Neural crest cell (in vitro differentiated cells): ENCODE data around the gene MICAL2. TPM values are rescaled to one million over a fixed set of nuclear protein-coding genes. Genes with fewer than 3 reads are reported as not detected.

Experiments
- DNase-seq: peaks from one replicate; pipeline ENCODE4 v3.0.0; 2021; ENCODE audit warnings: low read depth, mixed read lengths, low spot score
- H3K27ac Mint-ChIP-seq: one replicate; pipeline ENCODE4 v1.8.0; 2021; ENCODE audit warnings: mild to moderate bottlenecking, mixed read lengths; ENCODE audit not compliant: unreplicated experiment
- H3K27me3 Mint-ChIP-seq: 2 replicates; pipeline ENCODE4 v1.8.0; 2021; ENCODE audit warnings: low read depth, mild to moderate bottlenecking, mixed read lengths
- H3K36me3 Mint-ChIP-seq: 2 replicates; pipeline ENCODE4 v1.8.0; 2021; ENCODE audit warnings: low read depth, mild to moderate bottlenecking, mixed read lengths
- H3K4me1 Mint-ChIP-seq: 2 replicates; pipeline ENCODE4 v1.8.0; 2021; ENCODE audit warnings: mixed read lengths
- H3K4me3 Mint-ChIP-seq: one replicate; pipeline ENCODE4 v1.8.0; 2021; ENCODE audit warnings: mild to moderate bottlenecking, mixed read lengths
- H3K9me3 Mint-ChIP-seq: 2 replicates; pipeline ENCODE4 v1.8.0; 2021; ENCODE audit warnings: mixed read lengths
- total RNA-seq: library from RNA; stranded (reverse); gene quantifications from 2 replicates; pipeline ENCODE4 v1.2.1, GENCODE V29; 2021
- TF ChIP-seq, protein P1 (sequence below): fragments of 200-600 bp; sonication (generic); conservative IDR thresholded peaks from 2 replicates; pipeline ENCODE4 v1.5.0; 2021; ENCODE audit warnings: antibody characterized with exemption, mild to moderate bottlenecking

Gene MICAL2
- total RNA-seq, 1 donor from 2014 or later = 1.1 TPM

DNA sequence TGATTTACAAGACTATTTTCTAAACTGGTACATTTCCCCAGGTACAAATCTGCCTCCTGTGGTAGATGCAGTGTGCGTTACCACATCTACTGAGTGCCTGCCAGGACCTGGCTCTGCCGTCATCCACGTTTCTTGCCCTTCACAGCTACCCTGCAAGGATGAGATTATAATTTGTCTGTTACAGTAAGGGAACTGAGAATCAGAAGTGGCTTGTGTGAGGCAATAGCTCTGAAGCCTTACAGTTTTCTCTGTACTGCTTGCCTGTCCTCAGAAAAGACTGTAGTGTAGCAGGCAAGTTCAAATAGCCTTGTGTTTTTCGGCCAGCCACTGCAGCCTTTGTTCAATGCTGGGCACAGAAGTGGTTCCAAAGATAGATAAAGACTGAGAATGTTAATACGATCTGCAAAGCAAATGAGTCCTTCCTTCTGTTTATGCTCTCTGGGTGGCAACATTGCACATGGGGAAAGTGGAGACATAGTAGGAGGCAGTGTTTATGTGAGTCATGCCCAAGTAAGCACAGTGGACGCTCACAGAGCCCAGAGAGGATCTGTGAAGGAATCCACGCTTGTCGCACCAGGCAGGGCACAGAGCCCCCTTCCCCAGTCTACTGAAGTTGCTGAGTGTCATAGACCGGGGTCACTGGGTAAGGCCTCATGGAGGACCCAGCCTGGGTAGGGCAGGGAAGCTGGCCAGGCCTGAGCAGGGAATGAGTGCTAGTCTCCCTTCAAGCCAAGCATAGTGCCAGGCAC is 49.1 kb downstream of the MICAL2 start:
- no peak overlapping the region for H3K4me3 Mint-ChIP-seq
- H3K27me3 Mint-ChIP-seq = no peaks in the 10 kb centered on the region
- H3K9me3 Mint-ChIP-seq = no peaks in the 10 kb centered on the region
- H3K36me3 Mint-ChIP-seq = no peaks in the 10 kb centered on the region
- DNase-seq = no peak
- TF ChIP-seq, protein P1, sequence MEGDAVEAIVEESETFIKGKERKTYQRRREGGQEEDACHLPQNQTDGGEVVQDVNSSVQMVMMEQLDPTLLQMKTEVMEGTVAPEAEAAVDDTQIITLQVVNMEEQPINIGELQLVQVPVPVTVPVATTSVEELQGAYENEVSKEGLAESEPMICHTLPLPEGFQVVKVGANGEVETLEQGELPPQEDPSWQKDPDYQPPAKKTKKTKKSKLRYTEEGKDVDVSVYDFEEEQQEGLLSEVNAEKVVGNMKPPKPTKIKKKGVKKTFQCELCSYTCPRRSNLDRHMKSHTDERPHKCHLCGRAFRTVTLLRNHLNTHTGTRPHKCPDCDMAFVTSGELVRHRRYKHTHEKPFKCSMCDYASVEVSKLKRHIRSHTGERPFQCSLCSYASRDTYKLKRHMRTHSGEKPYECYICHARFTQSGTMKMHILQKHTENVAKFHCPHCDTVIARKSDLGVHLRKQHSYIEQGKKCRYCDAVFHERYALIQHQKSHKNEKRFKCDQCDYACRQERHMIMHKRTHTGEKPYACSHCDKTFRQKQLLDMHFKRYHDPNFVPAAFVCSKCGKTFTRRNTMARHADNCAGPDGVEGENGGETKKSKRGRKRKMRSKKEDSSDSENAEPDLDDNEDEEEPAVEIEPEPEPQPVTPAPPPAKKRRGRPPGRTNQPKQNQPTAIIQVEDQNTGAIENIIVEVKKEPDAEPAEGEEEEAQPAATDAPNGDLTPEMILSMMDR = no peak
- H3K4me1 Mint-ChIP-seq = peaks cover 13% of the 10 kb centered on the region
- no peak overlapping the region for H3K27ac Mint-ChIP-seq

DNA sequence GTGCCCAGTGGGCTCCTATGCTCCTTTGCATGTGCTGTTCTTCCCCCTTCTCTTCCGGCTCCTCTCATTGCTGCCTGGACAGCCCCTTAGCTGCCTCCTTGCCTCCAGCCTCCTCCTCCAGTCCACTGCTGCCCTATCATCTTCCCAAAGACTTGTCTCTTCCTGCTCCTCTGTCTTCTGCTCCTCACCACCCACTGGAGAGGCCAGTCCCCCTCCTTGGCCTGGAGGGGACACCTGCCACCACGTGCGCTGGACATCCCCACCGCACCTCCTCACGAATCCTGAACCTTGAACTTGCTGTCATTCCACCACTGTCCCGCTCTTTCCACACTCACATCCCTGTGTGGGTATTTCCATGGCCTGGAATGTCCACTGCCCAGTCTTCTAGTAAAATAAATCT is 49.8 kb downstream of the MICAL2 start:
- no peaks in the 10 kb centered on the region for H3K27me3 Mint-ChIP-seq

DNA sequence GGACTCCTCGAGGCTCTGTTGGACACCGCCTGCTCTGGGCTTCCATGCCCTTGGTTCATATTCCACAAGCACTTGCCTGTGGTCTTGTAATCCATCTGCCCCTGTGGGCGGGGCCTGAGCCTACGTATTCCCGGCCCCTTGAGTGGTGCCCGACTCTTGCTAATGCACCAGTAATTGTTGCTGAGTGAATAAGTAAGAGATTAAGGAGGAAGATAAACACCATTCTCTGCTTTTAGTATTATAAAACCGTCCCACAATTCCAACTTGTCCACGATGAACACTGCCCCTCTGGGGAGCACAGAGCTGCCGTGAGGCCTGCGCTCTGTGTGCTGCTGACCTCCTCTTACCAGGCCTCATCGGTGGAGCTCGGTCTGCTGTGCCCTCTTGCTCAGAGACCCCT is 50.3 kb downstream of the MICAL2 start:
- H3K4me3 Mint-ChIP-seq = no peak overlapping the region
- H3K4me1 Mint-ChIP-seq = peaks cover 15% of the 10 kb centered on the region
- H3K27me3 Mint-ChIP-seq = no peaks in the 10 kb centered on the region
- no peak for DNase-seq
- peak overlapping the region; percentile 14 for H3K27ac Mint-ChIP-seq
- TF ChIP-seq, protein P1 = no peak
- no peaks in the 10 kb centered on the region for H3K9me3 Mint-ChIP-seq
- H3K36me3 Mint-ChIP-seq = no peaks in the 10 kb centered on the region

More for the DNA sequence above, 49.8 kb downstream of the MICAL2 start:
- peak overlapping the region; percentile 14 for H3K27ac Mint-ChIP-seq
- no peaks in the 10 kb centered on the region for H3K9me3 Mint-ChIP-seq
- H3K4me3 Mint-ChIP-seq = no peak overlapping the region
- peaks cover 15% of the 10 kb centered on the region for H3K4me1 Mint-ChIP-seq
- DNase-seq = no peak
- TF ChIP-seq, protein P1 = no peak
- no peaks in the 10 kb centered on the region for H3K36me3 Mint-ChIP-seq

DNA sequence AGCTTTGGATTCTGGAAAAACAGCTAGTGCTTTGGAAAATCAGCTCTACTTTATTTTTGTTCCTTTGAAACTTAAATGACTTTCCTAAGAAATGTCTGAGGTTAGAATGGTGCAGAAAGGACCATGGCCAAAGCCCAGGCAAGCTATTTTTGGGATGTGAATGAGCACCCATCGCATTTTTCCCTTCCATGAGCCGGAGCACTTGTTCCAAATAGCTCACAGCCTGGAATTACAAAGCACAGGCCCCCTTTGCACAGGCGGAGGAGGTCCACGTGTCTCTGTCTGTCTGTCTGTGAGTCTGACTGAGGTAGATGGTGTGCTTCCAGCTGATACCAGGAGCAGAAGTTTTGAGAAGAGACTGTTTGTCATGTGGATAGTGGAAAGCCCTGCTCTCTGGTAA is 50.7 kb downstream of the MICAL2 start:
- Mint-ChIP-seq H3K4me1 (peaks cover 15% of the 10 kb centered on the region), H3K27ac (no peak overlapping the region), H3K9me3 (no peaks in the 10 kb centered on the region), H3K4me3 (no peak overlapping the region), H3K27me3 (no peaks in the 10 kb centered on the region), H3K36me3 (no peaks in the 10 kb centered on the region)
- TF ChIP-seq, protein P1 = no peak
- DNase-seq = no peak

DNA sequence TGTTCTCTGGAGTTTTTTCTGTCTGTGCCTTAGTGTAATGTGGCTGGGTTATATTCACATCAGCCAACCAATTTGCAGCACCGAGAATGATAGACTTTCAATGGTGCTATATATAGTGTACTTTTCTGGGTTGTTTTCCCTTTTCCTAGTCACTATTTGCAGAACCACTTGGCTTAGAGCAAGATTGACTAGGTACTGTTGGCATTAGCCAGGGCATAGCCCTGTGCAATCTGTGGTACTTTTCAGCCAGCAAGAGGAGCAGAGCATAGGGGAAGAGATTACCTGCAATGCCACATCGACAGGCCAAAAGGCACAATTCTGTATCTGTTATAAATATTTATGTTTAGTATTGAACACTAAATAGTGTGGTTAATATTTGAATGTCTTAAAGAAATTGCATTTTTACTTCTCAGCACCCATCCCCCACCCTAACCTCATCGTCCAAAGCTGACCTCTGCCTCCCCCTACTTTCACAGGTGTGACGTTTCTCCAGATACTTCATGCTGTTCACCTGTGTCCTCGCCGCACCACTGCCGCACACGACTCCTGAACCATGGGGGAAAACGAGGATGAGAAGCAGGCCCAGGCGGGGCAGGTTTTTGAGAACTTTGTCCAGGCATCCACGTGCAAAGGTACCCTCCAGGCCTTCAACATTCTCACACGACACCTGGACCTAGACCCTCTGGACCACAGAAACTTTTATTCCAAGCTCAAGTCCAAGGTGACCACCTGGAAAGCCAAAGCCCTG is 51.4 kb downstream of the MICAL2 start:
- Mint-ChIP-seq H3K4me1 (peaks cover 15% of the 10 kb centered on the region), H3K9me3 (no peaks in the 10 kb centered on the region), H3K36me3 (no peaks in the 10 kb centered on the region), H3K27me3 (no peaks in the 10 kb centered on the region), H3K4me3 (no peak overlapping the region), H3K27ac (no peak overlapping the region)
- DNase-seq = no peak
- TF ChIP-seq, protein P1 = no peak
